VCaP (cell line): ENCODE data around the gene CCT7.

Experiments
- H3K27ac ChIP-seq: fragments of 450-650 bp; 2 replicates; pipeline ENCODE4 v1.5.1; 2017
- CTCF ChIP-seq: fragments of 450-650 bp; conservative IDR thresholded peaks from 2 replicates; pipeline ENCODE4 v1.5.1; 2017; ENCODE audit warnings: mild to moderate bottlenecking, moderate library complexity

The CCT7 gene

GRCh38 chr2:73215254-73215653 lies 18.9 kb upstream of the CCT7 start:
- peak overlapping the region; percentile 78 for H3K27ac ChIP-seq

GRCh38 chr2:73217160-73217559 lies 16.9 kb upstream of the CCT7 start:
- no peak for TF ChIP-seq CTCF
- no peak overlapping the region for H3K27ac ChIP-seq

More at GRCh38 chr2:73215254-73215653, 18.9 kb upstream of the CCT7 start:
- no peak for TF ChIP-seq CTCF

GRCh38 chr2:73217826-73218225 lies 16.3 kb upstream of the CCT7 start:
- no peak overlapping the region for H3K27ac ChIP-seq
- TF ChIP-seq CTCF = no peak

GRCh38 chr2:73218298-73218697 lies 15.8 kb upstream of the CCT7 start:
- TF ChIP-seq CTCF = no peak
- no peak overlapping the region for H3K27ac ChIP-seq

GRCh38 chr2:73223821-73224220 lies 10.3 kb upstream of the CCT7 start:
- no peak overlapping the region for H3K27ac ChIP-seq
- no peak for TF ChIP-seq CTCF

- no peak for TF ChIP-seq CTCF
- no peak overlapping the region for H3K27ac ChIP-seq
These were observed 8.4 kb upstream of the CCT7 start for GRCh38 chr2:73225513-73226360.

- H3K27ac ChIP-seq = no peak overlapping the region
- no peak for TF ChIP-seq CTCF
These were observed 7.0 kb upstream of the CCT7 start for GRCh38 chr2:73227086-73227485.
